Astrocyte of the hippocampus (primary cell): ENCODE data around the gene PLCXD3.
"Not testable (repeated sequence)": the region's sequence is repeated elsewhere in the genome, so short reads cannot be mapped to it uniquely, and the experiment has no call there.

Experiments used
- DNase-seq: peaks from one replicate; pipeline ENCODE4 v3.0.0; 2011; ENCODE audit warnings: low read depth, low spot score

The PLCXD3 gene

DNA sequence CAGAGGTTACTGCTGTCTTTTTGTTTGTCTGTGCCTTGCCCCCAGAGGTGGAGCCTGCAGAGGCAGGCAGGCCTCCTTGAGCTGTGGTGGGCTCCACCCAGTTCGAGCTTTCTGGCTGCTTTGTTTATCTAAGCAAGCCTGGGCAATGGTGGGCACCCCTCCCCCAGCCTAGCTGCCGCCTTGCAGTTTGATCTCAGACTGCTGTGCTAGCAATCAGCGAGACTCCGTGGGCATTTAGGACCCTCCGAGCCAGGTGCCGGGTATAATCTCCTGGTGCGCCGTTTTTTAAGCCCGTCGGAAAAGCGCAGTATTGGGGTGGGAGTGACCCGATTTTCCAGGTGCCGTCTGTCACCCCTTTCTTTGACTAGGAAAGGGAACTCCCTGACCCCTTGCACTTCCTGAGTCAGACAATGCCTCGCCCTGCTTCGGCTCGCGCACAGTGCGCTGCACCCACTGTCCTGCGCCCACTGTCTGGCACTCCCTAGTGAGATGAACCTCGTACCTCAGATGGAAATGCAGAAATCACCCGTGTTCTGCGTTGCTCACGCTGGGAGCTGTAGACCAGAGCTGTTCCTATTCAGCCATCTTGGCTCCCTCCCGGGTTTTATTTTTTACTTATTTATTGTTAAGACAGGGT is 16.8 kb downstream of the PLCXD3 start:
- DNase-seq: not testable (repeated sequence)

DNA sequence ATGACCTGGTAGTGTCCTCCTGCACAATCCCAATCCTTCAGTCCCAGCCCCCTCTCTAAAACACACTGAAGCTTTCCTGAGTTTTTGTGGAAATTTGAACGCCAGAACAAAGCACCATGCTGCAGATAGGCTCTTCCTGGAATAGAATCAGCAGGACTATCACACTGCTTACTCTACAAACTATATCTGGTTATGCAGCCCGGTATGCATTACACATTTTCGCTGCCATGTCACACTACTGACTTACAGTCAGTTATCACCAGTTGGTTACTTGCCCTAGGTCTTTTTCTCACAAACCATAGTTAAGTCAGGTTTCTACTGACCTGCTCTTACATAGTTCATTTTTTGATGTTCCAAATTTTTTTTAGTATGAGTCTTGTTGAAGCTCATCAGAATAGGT is 24.9 kb downstream of the PLCXD3 start:
- no peak for DNase-seq

DNA sequence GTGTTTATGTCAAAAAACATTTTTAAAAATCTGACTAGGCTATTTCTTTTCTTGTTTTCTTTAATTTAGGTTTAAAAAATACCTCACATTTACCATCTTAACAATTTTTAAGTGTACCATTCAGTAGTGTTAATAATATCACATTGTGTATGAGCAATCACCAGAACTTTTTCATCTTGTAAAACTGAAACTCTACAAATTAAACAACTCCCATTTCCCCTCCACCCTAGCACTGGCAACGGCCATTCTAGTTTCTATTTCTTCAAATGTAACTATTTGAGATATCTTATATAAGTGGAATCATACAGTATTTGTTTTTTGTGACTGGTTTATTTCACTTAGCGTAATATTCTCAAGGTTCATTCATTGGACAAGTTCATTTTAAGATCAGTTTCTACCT is 27.7 kb downstream of the PLCXD3 start:
- no peak for DNase-seq

DNA sequence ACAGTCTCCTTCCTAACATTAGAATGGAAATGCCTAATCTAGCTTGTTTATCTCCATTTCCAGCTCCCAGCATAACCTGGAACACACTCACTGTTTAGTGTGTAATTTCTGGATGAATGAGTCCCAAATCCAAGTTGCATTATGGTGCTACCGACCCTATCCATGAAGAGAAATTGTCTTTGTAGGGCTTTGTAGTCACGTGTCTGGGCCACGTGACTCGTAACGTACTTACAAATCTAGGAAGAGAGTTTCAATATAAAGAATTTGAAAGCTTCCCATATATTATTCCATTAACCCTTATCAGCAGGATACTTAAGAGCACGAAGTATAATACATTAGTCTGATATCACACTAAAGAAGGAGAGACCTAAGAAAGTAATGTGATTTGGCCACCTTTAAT is 28.2 kb downstream of the PLCXD3 start:
- DNase-seq: no peak

DNA sequence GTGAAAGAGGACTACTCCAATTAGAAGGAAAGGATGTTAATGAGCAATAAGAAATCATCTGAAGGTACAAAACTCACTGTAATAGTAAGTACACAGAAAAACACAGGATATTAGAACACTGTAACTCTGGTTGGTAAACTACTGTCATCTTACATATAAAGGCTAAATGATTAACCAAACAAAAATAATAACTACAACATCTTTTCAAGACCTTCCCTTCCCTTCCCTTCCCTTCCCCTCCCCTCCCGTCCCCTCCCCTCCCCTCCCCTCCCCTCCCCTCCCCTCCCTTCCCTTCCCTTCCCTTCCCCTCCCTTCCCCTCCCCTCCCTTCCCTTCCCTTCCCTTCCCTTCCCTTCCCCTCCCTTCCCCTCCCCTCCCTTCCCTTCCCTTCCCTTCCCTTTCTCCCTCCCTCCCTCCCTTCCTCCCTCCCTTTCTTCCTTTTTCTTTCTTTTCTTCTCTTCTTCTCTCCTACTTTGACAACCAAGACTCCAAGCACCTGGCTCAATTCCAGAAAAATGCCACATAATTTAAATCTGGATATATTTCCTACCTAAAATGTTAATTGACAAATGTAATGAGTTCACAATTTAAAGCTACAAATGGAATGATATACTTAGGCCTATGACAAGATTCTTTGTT is 38.7 kb downstream of the PLCXD3 start:
- DNase-seq: not testable (repeated sequence)

DNA sequence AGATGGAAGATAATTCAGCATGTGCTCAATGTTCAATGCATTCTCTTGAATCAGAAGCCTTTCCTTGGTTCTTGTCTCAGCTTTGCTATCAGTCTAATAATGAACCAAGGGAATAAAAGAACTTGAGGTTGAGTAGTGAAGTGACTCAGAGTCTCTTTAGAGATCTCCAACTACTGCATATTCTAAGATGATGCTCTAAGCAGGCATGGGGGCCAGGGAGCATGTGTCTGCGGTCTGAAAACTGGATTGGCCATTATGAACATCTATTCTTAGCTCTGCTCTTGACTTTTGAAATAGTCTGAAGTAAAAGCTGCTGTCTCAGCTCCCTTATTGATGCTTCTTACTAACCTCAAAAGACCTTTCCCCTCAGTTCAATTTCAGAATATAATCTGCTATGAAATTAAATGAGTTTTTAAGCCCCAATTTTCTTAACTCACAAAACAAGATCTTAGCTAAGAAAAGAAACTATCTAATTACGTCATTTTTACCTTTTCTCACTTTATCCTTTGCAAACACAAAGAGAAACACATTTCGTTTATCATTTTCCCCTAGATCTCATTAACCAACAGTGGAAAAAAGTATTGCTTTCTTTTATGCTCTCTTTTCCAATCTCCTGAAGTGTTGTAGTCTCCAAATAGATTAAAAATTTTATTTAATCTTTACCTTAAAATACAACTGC is 44.8 kb downstream of the PLCXD3 start:
- DNase-seq: no peak

DNA sequence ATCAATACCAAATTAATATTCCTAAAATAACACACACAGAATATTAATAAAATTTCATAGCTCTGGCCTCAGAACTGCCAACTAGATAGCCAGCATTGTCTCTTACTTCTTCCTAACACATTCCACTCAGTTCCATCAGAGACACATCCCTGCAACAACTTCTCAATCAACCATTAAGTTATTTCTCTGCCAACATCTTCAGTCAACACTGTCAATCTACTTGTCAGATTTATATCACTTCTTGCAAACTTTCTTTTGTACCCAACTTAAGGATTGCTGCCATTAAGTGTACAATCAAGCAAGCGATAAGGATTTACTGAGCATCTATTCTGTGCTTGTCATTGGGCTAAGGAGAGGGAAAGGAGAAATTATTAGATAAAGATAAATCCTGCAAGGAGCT is 50.8 kb downstream of the PLCXD3 start:
- DNase-seq: no peak

DNA sequence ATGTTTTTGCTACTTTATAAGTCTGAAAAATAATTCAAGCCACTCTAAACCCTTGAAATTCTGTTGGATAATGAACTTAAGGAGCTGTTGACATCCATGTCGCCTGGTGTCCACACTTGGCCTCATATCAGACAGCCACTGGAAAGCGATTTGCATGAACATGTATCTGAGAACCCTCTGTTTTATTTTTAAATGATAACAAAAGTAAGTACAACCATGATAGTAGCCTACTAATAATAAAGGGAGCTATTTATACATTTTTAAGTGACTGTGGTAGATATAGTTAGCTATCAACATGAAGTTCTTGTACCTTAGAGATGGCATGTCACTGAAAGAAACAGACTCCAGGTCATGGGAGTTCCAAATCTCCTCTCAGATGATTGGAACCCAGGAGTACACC is 53.3 kb downstream of the PLCXD3 start:
- DNase-seq: no peak

DNA sequence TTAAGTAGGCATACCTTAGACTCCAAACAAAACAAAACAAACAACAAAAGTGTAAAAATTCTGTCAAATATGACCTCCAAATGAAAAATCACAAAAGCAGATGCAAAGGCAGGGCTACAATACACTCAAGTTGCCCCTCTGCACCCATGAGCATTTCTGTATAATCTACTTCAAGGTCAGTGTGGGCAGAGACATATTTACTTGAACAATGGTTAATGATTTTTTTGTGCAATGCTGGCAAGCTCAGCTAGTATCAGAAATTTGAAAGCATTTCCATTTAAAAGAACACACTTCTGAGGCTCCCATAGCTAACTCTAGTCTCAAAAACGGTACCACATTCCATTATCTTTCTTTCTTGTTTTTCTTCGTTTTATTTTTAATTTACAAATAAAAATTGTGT is 57.9 kb downstream of the PLCXD3 start:
- no peak for DNase-seq

DNA sequence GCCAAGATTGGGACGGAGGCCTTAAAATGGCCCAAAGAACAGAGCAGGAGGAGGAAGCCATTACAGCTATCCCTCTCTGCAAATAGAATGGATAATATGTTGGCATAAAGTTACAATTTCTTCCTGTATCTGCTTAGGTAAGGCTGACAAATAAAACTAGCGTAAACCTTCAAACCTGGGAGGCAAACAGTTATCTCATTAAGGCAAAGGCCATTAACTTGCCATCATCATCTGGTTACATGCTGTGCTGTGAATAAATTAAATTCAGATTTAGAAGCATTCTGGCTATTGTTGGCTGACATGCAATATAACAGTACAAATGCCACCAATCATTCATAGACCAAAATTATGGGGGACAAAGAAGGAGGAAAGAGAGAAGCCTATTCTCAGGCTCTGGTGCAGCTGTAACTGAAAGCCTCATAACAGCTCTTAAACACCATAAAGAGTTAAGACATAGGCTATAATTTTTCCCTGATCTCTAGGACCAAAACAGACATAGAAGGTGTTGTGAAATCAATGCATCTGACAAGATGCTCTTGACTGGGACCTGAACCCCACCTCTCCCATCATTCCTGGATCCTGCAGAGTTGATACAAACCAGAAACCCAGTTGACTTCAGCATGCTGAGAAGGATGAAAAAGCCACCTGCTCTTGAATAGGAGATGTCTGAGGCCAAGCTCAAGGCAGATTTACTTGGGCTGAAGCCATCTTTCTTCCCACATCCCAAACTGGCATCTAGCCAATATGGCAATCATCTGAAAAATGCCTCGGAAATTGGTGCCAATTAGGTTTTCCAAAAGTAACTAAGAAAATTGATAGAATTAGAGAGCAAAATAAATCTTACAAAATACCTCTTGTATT is 62.5 kb downstream of the PLCXD3 start:
- no peak for DNase-seq

DNA sequence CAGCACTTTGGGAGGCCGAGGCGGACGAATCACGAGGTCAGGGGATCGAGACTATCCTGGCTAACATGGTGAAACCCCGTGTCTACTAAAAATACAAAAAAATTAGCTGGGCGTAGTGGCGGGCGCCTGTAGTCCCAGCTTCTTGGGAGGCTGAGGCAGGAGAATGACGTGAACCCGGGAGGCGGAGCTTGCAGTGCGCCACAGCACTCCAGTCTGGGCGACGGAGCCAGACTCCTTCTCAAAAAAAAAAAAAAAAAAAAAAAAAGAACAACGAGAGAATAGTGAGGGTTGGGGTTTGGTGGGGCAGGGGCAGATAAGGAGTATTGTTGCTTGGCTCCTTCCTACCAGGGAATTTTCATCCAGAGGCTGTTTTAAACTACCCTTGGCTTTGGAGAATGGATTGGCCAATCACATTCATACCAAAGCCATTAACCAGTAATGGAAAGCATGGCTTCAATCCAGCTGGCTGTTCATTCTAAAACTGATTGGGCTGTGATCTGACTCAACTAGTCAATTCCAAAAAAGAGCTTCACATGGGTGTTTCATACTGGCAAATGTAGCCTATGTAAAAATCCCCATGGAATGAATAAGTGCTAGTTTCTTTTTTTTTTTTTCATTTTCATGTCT is 64.4 kb downstream of the PLCXD3 start:
- DNase-seq: no peak

DNA sequence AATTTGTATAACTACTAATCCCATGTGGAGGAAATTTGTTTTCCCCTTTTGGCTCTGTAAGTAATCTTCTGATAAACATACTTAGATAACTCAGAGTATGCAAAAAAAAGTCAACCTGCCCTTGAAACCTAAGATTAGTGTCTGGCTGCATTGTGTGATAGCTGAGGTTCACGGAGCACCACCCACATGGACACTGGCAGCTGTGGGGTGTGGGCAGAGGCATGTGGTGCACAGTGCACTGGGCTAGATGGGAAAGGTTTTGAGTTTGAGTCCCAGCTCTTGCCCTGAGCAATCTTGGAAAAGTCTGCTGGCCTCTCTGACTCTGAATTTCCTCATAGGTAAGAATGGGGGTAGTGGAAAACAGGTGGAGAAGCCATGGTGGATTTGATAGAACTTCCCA is 75.1 kb downstream of the PLCXD3 start:
- no peak for DNase-seq

DNA sequence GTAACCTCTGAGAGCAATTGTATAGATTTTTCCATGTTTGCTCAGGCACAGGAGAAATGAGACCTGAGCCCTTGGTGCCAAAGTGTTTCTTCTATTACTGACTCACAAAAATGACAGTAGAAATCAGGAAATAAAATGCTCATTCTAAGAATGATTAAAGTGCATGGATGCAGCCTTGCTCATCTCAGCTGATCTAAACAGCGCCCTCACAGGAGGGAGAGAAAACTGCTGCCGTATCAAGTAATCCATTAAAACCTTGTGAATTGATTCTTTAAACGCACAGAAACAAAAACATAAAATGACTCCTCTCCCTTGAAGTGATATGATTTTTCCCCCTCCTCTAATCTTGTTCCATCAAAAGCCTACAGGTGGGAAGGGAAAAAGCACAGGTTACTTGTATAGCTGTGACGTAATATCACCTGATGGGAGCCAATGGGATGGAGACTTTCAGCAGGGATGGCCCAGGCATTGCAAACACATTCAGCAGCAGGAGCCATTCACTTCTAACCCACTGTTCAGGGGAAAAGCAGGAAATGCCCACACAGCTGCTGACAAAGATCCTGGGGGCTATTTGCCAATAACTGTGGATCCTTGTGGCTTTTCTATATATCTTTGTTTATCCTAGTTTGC is 76.7 kb downstream of the PLCXD3 start:
- DNase-seq: no peak

DNA sequence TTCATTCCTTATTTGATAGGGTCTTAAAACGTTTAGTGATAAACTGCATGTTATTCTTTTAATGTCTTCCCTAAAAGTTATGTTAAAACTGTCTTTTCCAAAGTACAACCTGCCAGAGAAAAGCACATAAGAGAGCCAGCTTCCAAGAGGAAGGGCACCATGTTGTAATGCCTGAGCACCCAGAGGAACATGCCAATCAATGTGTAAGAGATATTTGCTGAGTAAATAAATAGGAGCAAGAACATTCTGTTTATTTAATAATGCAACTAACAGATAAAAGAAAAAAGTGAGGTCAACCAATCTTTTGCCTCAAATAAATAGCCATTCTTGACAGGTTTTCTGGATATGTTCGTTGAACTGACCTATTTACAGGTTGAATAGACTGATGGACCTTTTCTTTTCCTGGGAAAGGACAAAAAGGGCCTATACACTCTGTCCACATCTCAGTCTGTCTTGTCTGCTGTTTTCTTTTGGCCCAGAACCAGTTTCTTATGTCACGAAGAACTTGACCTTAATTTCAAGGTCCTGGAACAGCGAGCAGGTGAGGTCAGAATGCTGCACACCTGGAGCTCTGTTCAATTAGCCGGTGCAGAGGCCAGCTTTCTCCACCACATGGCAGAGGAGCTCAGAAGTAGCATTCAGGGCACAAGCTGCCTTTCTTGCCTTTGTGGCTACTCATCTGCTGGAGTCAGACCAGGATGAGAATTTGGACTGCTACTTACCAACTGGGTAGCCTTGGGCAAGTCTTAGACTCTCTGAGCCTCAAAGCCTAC is 77.7 kb downstream of the PLCXD3 start:
- DNase-seq: no peak

DNA sequence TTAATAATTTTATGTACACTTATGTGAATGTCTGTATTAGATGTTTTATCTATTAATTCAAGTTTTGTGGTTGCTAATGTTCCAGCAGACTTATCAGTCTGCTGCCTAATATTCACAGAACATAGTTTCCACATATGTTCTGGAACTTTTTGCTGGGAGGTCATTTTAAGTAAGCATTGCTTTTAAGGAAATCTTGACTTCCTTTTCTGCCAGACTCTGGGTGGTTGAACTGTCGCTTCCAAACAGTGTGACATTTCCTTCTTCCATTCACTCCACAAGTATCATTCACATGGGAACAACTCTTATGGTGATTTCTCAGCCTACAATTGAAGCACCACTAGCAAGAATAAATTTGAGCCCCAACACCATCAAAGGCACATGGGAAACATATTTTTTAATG is 82.9 kb downstream of the PLCXD3 start:
- no peak for DNase-seq

DNA sequence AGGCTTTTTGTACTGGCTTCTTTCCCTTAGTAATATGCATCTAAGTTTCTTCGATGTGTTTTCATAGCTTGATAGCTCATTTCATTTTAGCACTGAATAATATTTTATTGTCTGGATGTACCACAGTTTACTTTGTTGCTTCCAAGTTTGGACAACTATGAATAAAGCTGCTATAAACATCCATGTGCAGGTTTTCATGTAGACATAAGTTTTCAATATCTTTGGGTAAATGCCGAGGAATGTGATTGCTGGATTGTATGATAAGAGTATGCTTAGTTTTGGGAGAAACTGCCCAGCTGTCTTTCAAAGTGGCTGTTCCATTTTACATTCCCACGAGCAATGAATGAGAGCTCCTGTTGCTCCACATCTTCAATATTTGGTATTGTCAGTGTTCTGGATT is 84.7 kb downstream of the PLCXD3 start:
- DNase-seq: no peak

DNA sequence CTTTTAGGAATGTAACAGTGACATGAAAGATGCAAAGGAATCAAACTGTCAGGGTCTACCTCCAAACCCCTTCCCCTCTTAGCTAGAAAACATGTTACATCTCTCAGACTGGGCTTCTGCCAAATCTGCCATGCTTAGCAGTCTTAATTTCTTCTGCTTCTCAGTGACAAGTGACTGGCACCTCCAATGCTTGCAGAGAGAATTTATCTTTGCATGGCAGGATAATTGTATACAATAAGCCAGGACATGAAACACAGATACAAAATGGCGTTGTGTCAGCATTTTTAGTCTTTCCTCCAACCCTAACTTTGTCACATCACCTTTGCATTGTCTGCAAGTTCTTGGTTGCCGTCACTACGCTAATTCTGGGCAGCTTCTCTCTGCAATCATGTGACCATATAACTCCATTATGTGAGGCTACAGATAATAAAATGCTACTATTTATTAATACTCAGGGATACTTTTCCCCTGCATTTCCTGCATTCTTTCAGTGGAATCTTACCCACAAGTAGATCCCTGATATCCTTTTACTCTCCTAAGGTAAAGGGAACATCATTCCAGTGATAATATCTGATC is 89.8 kb downstream of the PLCXD3 start:
- DNase-seq: no peak

DNA sequence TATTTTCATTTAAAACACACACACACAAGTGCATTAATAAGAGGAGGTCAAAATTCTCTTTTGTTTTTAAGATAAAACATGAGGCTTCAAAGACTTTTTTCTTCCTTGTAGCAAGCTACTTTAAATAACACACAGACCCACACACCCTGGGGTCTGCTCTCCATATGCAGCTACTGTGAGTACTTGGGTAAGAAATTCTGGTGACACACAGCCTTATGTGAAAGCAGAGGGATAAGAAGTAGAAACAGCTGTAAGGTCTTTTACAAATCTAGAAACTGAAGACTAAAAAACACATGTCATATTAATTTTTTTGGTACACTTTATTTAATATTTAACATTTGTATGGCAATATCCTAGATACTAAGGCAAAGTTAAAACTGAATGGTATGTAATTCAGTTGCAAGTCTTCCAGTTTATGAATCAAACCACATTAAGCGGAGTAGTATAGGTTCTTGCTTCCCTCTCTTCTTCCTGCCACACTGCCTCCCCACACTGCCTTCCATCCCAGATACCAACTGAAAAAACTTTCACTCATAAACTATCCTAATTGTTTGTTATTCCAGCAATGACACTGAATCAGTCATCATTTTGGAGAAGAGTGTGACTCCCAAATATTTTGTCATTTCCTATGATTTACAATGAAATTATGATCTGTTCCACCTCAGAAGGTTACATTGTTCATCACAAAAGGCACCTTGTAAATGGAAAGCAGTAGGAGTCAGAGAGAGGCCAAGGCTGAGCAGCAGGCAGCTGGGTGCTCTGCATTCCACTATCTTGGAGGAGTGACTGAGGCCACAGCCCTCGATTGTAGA is 92.0 kb downstream of the PLCXD3 start:
- no peak for DNase-seq

DNA sequence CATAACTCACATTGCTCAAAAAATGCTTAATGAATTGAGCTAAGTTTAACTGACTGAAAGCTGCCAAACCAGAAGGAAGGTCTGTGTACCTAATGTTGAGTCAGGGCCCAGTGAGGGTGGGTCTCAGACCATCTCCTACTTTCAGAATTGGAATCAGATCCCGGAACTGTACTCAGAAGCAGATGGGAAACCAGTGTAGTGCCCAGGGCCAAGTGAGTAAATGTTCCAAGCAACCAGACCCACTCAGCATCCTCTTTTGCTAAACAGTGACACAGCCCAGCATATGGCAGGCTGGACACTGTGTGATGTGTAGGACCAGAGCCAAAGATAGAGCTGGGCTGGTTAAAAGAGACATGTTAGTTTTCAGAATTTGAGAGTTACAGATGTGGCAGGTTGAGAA is 94.1 kb downstream of the PLCXD3 start:
- DNase-seq: no peak
